ENCODE data around the gene ARHGEF5.
"Not testable (repeated sequence)": the region's sequence is repeated elsewhere in the genome, so short reads cannot be mapped to it uniquely, and the experiment has no call there.

The ARHGEF5 gene

DNA sequence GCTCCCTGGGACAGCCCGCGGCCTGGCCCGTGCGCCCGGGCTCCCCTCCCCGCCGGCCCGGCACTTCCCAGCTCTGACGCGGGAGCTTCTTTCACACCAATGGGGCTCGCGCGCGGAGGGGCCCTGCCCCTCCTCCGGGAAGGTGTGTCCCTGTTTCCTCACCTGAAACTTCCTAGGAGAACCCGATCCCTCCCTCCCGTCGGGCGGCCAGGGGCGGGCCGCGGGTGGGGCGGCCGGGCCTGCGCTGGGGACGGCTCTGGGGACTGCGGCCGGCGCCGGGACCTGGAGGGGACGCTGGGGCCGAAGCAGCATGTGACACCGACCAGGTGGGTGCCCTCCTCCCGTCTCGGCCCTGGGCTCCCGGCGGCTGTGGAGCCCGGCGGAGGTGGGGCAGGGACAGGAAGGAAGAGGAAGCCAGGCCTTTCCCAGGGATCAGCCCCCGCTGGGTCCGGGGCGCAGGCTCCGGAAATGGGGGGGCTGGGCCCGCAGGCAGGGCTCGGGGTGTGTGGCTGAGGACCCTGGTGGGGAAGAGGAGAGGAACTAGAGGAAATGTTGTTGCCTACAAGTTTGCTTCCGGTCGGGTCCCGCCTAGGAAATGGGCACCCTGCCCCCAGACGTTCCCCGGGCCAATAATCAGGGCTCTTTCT, at the start of gene ARHGEF5:
Gene ARHGEF5 (plus strand): TSS at position 227 of the 647 bp plus-strand sequence. CDS start 7,268 bp downstream, outside the sequence.
- not testable (repeated sequence) for H3K4me3 ChIP-seq (ENCODE audit: low read length)

DNA sequence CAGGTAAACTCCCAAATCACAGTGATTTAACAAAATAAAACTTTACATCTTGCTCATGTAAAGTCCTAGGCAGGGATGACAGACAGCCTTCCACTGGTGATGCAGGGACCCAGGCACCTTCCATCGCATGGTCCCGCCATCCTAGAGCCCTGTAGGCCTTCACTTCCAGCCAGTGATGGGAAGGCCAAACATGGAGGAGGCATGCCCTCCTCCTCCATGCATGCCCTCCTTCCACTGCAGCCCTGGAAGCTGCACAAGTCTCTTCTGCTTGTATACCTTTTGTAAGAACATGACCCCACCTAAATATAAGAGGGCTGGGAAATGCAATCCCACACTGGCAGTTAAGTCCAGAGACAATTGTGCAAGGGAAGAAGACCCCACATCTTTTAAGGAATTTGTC, 45.5 kb upstream of the ARHGEF5 start:
- H3K4me3 ChIP-seq (ENCODE audit: low read length): not testable (repeated sequence)

DNA sequence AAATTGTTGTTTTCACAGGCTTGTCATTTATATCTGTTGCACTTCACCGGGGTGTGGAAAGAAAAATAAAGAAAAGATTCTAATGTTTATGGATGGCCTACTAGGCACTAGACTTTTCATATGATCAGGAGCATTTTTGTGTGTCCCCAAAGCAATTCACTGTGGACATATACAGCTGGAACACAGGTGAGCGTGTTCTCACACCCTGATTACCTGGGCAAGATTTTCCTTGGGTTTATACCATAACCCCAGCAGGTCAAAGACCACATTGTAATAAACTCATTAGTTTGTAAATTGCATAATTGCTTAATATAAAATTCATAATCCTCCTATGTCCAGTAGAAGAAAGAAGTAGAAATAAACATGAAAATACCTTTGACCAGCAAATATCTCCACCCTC, 44.0 kb upstream of the ARHGEF5 start:
- H3K4me3 ChIP-seq (ENCODE audit: low read length): not testable (repeated sequence)

DNA sequence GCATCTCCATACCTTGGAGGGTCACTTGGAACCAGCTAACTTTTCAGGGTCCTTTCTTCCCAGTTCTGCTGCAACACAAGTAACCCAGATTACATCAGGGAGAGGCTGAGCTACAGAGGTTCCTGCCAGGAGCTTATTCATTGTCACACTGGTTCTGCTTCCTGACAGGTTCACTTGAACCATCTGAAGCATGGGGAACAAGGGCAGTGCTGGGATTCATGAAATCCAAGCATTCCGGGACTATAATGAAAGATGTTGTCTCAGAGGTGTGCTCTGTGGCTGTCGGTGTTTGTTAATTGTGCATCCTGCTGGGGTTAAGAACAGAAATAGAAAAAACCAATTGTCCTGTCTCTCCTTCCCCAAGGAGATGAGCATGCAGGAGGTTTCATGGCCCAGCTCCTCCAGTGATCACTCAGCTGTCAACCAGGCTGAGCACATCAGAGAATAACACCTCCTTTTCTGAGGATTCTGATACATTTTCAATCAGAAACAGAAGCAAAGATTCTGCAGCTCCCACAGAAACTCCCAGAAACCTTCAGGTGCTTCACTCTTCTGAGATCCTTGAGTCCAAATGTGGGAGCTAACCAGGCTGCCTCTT, 43.2 kb upstream of the ARHGEF5 start, which contains the start of gene OR2A1:
Gene OR2A1 (plus strand): TSS at position 548 of the 598 bp plus-strand sequence. CDS start 5,706 bp downstream, outside the sequence.
- not testable (repeated sequence) for H3K4me3 ChIP-seq (ENCODE audit: low read length)

DNA sequence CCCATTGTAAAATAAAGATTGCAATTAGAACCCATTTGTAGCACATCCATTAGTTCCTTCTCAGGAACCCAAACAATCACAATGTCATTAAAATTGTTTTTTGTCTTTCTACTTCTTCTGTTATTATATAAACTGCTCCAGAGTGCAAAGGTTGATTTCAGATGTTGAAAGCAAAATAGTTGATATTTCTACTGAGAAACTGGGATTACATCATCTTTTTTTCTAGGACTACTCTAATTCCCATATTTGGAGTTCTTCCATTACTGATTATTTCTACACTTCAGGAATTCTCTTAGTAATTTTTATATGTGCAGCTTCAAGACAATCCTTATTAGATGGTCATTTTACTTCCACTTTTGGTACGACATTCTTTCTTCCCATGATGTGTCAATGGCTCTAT, 37.7 kb upstream of the ARHGEF5 start:
- not testable (repeated sequence) for H3K4me3 ChIP-seq (ENCODE audit: low read length)

DNA sequence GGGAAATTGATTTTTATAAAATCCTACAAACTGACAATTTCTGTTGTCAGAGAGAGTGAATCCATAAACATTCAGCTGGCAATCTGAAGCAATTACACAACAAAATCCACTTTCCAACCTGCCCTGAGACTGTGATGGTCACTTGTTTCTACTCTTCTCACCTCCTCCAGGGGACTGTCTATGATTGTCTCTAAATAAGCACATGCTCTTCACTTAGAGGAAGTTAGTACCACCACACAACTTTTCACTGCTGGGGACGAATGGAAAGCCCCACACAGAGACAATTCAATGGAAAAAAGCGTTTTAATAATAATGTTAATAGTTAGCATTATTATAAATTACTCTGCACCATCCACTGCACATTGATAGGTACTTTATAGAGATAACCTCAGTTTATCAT, 35.7 kb upstream of the ARHGEF5 start:
- not testable (repeated sequence) for H3K4me3 ChIP-seq (ENCODE audit: low read length)

DNA sequence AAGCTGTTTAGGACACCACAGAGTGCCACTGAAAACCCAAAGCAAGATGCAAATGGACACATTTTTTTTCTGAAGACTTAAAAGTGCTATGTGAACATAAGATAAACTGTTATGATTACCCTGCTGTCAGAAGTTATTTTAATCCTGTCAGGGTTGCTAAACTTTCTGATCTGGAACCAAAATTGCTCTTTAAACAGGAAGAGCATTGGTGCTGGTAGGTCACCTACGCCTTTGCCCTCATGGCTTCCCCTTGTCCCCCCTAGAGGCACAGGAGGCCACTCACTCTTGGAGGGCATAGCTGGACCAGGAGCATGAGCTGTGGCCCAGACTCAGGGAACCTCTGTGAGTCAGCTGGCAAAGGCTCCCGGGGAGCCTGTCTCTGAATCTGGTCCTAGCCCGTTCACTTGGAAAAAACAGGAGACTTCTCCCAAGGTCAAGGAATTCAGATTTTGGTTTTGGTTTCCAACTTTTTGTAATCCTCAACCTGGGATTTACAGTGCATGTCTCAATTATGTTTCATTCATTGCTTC, 33.5 kb upstream of the ARHGEF5 start:
- not testable (repeated sequence) for H3K4me3 ChIP-seq (ENCODE audit: low read length)

DNA sequence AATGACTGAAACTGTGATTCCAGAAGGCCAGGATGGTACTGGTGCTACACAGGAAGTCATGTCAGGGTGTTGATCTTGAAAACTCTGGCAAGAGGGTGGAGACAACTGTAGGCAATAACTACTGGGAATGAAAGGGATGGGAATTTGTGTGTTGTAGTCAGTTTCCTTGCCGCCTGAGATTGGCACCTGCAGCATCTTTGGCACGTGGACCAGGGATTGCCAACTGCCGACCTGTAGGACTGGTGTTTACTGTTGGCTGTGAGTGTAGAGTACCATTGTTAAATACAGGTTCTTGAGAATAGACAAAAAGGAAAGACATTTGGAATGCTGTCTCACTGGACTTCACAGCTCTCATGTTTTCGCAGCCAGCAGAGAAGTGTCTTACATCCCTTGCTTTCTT, 31.8 kb upstream of the ARHGEF5 start:
- not testable (repeated sequence) for H3K4me3 ChIP-seq (ENCODE audit: low read length)

DNA sequence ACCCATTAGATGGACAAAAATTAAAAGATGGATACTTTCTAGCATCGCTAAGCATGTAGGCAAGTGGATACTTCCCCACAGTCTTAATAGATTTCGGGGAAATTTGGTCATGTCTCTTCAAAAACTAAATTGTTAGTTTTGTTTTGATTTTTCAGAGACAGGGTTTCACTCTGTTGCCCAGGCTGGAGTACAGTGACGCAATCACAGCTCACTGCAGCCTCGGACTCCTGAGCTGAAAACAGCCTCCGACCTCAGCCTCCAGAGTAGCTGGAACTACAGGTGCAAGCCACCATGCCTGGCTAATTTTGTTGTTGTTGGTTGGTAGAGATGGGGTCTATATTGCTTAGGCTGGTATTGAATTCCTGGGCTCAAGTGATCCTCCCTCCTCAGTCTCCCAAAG, 29.3 kb upstream of the ARHGEF5 start:
- H3K4me3 ChIP-seq (ENCODE audit: low read length): not testable (repeated sequence)

DNA sequence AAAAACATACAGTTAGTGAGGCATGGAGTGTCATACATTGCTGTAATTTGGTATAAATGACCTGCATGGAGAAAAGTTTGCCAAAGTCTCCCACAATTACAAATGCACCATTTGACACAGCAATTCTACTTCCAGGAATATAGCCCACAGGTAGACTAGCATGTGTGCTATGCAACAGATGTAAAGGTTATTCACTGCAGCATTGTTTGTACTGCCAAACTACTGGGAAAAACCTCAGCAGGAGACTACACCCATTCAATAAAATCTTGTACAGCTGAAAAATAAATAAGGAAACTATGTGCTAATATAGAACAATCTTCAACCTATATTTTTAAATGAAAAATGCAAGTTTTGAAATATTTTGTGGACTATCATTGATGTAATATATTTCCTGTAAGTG, 25.2 kb upstream of the ARHGEF5 start:
- not testable (repeated sequence) for H3K4me3 ChIP-seq (ENCODE audit: low read length)

DNA sequence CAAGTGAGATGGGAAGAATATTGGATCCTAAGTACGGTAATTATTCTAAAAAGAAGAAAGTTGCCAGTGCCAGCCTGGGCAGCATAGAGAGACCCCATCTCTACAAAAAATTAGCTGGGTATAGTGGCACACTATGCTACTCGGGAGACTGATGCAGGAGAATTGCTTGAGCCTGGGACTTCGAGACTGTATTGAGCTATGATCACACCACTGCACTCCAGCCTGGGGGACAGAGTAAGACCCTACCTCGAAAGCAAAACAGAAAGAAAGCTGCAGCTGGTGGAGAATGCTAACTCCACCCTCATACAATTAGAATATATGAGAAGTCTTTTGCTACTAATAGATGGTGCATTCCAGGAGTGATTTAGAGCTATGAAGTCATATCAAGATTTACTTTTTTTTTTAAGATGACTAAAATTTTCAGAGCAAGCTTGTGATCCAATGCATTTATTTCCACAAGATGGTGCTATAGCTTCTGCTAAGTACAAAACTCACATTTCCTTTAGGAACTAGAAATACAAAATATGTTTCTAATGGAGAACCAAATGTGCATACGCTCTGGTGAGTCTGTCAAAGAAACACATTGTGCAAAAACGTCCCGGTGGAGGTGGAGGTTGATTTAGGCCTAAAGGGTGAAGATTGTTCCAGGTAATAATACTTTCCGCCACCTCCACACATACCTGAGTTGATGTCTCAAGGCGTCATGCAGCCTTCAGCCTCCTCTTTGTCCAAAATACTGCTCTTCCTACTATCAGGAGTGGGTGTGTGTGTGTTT, 23.8 kb upstream of the ARHGEF5 start:
- not testable (repeated sequence) for H3K4me3 ChIP-seq (ENCODE audit: low read length)

DNA sequence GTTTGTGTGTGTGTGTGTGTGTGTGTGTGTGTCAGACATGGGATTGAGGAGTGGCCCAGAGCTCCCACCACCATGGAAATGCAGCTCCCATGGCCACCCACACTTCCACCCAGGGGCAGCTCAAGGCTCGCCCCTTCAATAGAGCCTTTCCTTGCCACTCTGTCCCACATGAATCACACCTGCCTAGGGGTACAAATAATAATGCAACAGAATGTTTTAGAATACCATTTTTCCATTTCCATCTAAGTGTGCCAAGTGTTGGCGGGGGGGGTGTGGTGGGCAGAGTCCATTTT, 23.3 kb upstream of the ARHGEF5 start:
- H3K4me3 ChIP-seq (ENCODE audit: low read length): not testable (repeated sequence)

DNA sequence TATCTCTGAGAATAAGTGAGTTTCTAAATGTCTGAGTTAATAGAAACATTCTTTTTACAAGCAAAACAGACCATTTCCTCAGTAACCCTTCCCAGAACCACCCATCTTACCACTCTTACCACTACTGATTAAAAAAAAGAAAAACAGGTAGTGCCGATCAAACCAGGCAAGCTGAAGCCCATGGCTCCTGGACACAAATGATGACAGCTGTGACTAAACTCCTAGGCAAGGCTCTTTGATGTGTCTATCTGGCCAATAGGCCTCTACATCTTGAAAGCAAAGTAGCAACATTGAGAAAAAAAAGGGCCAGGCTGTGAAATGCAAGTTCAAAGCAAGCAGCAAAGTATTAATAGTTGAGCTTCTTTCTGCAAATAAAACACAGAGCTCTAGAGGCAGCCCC, 6.6 kb upstream of the ARHGEF5 start:
- H3K4me3 ChIP-seq (ENCODE audit: low read length): not testable (repeated sequence)

DNA sequence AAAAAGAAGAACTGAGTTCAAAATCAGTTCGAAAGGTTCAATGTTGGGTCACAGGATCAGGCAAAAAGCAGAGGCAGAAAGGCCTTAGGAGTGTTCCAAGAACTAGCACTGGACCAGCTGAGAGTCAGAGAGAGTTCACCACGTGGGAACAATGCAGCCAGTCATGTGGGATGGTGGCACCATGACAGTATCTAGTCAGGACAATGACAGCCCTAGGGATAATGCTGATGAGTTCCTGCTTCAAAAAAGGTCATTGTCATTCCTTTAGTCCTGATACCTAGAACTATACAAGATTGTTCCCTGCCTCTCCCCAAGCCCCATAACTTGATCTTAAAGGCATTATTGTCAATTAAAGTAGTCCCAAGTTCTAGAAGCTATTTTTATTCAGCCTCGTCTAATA, 3.5 kb upstream of the ARHGEF5 start:
- not testable (repeated sequence) for H3K4me3 ChIP-seq (ENCODE audit: low read length)

DNA sequence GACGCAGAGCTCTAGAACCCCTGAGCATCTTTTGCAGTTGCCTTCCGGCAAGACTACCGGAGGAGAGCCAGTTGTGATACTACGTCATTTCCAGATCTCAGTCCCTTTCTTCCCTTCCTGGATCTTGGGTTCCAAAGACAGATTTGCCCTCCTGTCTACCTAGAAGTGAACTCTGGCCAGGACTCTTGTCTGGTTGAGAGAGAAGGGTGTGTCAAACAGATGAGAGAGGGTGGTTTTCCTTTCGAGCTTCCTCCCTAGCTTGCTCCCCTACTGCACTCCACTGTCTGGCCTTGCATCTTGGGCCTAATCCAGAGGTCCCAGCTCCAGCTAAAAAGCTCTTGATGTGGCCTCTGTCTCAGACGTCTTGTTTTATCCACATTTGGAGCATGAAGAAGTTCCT, 983 bp downstream of the ARHGEF5 start:
- not testable (repeated sequence) for H3K4me3 ChIP-seq (ENCODE audit: low read length)

DNA sequence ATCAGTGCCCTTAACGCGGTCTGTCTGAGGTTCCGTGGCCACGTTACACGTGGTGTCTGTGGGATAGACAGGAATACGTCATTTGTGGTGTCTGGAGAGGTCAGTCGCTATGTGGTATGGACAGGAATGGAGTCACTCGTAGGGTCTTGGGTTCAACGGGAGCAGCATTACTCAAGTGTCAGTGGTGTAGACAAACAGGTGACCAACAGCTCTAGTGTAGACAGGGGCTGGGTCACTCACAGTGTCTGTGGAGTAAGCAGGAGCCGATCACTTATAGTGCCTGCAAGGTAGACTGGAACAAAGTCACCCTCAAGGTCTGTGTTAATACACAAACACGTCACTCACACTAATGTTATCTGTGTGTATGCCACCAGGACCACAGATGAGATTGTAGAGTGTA, 1.7 kb downstream of the ARHGEF5 start:
- H3K4me3 ChIP-seq (ENCODE audit: low read length): not testable (repeated sequence)

DNA sequence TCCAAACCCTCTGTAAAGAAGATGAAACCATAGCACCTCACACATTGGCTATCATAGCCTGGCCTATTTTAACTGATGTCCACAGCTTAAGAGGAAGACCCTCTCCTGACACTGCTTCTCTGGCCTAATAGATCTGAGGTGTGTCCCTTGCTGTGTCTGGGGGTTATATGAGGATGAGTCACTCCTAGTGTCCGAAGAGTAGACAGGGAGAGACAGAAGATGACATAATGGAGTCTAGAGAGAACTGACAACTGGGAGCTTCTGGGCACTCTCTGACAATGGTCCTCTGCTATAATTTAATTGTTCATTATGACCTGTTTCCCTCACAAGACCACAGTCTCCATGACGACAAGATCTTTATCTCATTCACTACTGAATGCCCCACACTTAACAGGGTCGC, 6.9 kb downstream of the ARHGEF5 start:
- H3K4me3 ChIP-seq (ENCODE audit: low read length): not testable (repeated sequence)

DNA sequence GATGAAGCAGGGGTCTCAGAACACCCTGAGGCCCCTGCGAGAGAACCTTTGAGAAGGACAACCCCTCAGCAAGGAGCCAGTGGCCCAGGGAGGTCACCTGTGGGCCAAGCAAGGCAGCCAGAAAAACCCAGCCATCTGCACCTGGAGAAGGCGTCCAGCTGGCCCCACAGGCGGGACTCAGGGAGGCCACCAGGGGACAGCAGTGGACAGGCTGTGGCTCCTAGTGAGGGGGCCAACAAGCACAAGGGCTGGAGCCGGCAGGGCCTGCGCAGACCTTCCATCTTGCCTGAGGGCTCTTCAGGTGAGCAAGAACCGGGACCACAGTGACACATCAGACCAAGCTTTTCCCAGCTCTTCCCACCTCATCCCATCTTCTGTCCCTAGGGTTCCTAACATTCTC, 10.3 kb downstream of the ARHGEF5 start:
- H3K4me3 ChIP-seq (ENCODE audit: low read length): not testable (repeated sequence)

DNA sequence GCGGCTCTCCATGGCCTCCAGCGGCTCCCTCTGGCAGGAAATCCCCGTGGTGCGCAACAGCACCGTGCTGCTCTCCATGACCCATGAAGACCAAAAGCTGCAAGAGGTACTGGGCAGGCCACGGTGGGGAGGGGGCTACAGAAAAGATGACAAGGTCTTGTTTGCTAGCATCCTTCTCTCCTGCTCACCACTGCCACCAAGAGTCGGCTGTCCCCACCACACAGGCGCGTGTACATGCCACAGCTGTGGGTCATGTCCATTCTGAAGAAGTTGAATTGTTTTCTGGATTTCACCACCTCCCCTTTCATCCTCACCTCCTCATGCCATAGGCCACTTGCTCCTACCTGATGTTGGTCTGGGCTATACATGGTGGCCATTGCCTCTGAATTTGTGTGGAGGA, 12.0 kb downstream of the ARHGEF5 start:
- not testable (repeated sequence) for H3K4me3 ChIP-seq (ENCODE audit: low read length)

DNA sequence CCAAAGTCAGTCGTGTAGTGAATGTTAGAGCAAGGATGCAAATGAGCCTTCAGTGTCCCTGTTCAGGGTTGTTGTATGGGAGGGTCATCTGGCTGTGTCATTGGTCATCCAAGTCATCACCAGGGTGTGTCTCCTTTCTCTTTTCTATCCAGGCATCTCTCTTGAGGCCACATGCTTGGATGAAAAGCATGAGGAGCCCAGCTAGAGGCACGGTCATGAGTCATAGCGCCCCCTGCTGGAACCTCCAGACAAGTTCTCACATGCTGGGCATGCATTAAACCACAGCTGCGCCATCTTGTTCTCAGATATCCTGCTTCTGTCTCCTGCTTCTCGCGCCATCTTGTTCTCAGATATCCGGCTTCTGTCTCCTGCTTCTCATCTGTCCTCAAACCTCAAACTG, 14.0 kb downstream of the ARHGEF5 start:
- H3K4me3 ChIP-seq (ENCODE audit: low read length): not testable (repeated sequence)
